Measurements from ENCODE around the gene NR2E3. TPM values are rescaled to one million over a fixed set of nuclear protein-coding genes. Genes with fewer than 3 reads are reported as not detected.
"Not testable (repeated sequence)": the region's sequence is repeated elsewhere in the genome, so short reads cannot be mapped to it uniquely, and the experiment has no call there.

Gene NR2E3
- total RNA-seq, 1 donor from 2014 or later, result not detected

DNA sequence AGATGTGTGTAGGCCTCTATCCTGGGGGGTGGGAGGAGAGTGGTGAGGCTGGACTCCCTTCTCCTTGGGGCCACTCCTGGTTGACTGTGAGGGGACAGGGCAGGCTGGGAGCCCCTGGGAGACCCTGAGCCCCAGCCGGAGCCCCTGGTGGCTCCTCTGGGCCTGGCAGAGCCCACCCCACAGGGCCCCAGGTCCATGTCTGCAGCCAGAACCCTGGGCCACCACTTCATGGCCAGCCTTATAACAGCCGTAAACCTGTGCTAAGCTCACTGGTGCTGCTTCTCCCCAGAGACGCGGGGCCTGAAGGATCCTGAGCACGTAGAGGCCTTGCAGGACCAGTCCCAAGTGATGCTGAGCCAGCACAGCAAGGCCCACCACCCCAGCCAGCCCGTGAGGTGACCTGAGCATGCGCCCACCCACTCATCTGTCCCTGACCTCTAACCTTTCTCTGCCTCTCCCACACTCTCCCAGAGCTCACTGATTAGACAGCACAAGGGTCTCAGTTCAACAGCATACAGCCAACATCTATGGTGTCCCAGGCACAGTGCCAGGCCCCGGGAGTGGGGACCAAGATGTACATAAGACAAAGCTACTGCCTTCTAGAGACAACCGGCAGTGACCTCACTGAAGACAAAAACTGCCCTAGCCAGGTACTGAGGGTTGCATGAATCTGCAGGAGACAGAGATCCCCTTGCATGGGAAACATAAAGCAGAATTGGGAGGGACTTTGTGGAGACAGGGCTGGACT, 3.5 kb downstream of the NR2E3 start:
- DNase-seq (ENCODE audit: low read depth, low spot score), result no peak

GRCh38 chr15:71815301-71815700, 4.9 kb downstream of the NR2E3 start:
- no peak for DNase-seq (ENCODE audit: low read depth, low spot score)

- DNase-seq (ENCODE audit: low read depth, low spot score), result no peak
Measured at GRCh38 chr15:71817351-71817750, 7.0 kb downstream of the NR2E3 start.

GRCh38 chr15:71820127-71820526, 9.8 kb downstream of the NR2E3 start:
- no peak for DNase-seq (ENCODE audit: low read depth, low spot score)

DNA sequence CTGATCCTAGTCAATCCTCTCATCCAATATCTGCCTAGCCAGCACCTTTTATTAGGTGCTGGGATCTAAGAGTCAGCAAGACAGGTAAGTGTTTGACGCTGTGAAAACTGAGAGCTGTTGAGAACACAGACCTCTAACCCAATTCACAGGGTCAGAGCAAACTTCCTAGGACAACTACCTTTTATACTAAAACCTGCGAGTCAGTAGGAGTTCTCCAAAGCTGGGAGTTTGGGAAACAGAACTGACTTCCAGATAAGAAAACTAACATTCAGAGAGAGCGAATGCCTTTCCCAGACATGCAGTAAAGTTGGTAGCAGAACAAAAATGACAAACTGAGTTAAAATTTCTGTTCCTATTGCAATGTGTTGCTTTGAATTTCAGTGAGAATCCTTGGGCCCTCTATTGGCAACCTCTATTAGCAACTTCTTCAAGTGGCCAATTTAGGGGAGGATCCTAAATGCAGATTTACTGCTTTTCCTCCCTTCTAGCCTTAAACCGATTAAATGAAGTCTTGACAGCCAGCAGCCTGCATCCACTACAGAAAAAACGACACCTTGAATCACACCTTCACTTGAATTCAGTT, 11.3 kb downstream of the NR2E3 start:
- no peak for DNase-seq (ENCODE audit: low read depth, low spot score)

GRCh38 chr15:71822890-71823630, 12.7 kb downstream of the NR2E3 start:
- no peak for DNase-seq (ENCODE audit: low read depth, low spot score)

GRCh38 chr15:71823801-71824200, 13.4 kb downstream of the NR2E3 start:
- no peak for DNase-seq (ENCODE audit: low read depth, low spot score)

- DNase-seq (ENCODE audit: low read depth, low spot score), result no peak
Measured at GRCh38 chr15:71825021-71825730, 14.8 kb downstream of the NR2E3 start.

DNA sequence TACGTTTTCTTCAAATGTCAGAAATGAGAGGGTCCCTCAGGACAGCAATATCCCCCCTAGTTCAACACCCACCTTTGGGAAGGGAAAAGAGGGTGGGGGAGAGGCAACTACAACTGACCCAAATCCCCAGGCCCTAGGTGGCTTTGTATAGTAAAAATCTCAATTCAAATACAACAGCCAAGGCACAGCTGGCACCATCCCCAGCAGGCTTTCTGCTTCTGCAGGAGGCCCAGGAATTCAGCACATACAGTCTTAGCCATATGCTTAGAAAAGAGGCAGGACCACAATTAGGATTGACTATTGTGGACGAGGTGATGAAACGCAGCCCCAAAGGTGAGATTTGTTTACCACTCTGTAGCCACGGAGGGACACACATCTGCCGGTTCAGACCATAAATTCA, 15.8 kb downstream of the NR2E3 start:
- no peak for DNase-seq (ENCODE audit: low read depth, low spot score)

- no peak for DNase-seq (ENCODE audit: low read depth, low spot score)
Measured at GRCh38 chr15:71830981-71831380, 20.6 kb downstream of the NR2E3 start.

- no peak for DNase-seq (ENCODE audit: low read depth, low spot score)
Measured at GRCh38 chr15:71841563-71841962, 31.2 kb downstream of the NR2E3 start.

- peak; percentile 8 for DNase-seq (ENCODE audit: low read depth, low spot score)
Measured at GRCh38 chr15:71844916-71845315, 34.6 kb downstream of the NR2E3 start.

DNA sequence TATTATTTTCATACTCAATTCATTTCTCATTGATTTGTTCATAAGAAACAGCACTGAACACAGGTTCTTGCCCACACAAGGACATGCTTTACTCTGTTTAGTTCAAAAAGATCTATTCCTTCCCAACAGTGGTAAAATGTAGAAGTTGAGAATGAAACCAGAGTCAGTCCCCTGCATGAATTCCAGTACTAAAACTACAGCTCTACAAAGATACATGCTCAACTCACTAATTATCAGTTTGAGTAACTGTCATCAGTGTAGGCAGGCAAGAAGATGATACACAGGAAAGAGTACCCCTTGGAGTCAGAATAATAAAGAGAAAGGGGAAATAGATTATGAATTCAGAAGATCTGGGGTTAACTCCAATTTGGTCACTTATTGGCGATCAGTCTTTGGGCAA, 43.2 kb downstream of the NR2E3 start:
- DNase-seq (ENCODE audit: low read depth, low spot score), result no peak

GRCh38 chr15:71858232-71858631, 47.9 kb downstream of the NR2E3 start:
- DNase-seq (ENCODE audit: low read depth, low spot score), result not testable (repeated sequence)

Data from pulmonary artery endothelial cell (primary cell).